ENCODE data around the gene PTX3.

The PTX3 gene

DNA sequence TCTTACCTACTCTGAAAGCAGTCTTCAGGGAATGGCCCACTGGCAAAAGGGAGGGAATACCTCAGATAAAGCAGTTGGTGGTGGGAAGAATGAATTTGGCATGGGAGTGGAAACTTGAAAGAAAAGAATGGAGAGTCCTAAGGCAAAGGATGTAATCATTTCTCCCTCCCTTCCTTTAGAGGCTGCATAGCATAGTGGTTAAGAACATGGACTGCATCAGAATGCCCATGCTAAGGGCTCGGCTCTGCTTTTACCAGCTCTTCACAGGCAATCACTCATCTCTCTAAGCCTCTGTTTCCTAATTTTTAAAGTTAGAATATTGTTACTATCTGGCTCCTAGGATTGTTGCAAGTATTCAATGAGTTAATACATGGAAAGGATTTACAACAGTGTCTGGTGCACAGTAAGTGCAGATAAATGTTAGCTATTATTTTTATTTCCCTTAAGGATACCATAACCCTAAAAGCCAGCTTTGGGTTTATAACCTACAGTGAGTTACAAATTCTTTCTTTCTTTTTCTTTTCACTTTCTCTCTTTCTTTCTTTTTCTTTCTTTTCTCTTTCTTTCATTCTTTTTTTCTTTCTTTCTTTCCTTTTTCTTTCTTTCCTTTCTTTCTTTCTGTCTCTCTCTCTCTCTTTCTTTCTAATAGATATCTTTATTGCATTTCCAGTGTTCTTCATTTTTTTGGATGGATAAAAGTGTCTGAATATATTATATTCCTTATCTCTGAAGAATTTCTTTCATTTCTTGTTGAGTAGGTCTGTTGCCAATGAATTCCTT lies 43.0 kb downstream of the PTX3 start:
- DNase-seq: no peak

DNA sequence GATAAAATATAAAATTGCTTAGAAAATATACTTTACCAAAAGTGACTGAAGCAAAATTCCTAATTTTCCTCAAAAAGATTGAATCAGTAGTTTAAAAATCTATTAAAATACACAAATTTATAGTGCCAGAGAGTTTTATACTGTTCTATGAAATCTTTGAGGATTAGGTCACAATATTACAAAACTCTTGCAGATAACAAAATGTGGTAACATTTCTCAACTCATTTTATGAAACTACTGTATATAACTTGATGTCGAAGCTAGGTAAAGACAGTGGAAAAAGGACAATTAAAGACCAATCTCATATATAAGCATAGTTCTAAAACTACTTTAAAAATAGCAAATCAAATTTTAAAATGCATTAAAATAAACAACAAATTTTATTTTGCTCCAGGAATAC lies 50.7 kb downstream of the PTX3 start:
- no peak for DNase-seq

DNA sequence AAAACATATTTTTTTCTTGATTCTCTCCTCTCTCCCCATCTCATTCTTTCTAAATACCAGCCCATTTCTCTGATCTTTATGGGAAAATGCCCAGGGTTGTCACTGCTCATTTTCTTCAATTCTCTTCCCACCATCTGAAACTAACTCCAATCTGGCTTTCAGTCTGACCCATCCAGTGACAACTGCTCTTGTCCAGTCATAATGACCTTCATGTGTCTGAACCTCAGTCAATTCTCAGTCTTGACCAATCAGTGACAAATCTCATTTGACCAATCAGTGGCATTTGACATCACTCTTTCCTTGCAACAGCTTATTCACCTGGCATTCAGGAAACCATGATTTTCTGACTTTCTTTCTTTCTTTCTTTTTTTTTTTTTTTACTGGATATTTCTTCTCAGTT lies 51.5 kb downstream of the PTX3 start:
- no peak for DNase-seq

GRCh38 chr3:157491136-157491535 lies 54.5 kb downstream of the PTX3 start:
- no peak for DNase-seq
